Measurements from ENCODE around the gene YAF2.

The YAF2 gene

GRCh38 chr12:42143452-42144157 is 94.4 kb downstream of the YAF2 start:
- DNase-seq = no peak

- DNase-seq = no peak
These were observed 96.0 kb downstream of the YAF2 start for GRCh38 chr12:42141981-42142606.

- DNase-seq = no peak
These were observed 97.1 kb downstream of the YAF2 start for GRCh38 chr12:42140901-42141300.

- no peak for DNase-seq
These were observed 102.7 kb downstream of the YAF2 start for GRCh38 chr12:42135259-42135814.

- no peak for DNase-seq
These were observed 107.2 kb downstream of the YAF2 start for GRCh38 chr12:42130672-42131402.

GRCh38 chr12:42129595-42130204 is 108.3 kb downstream of the YAF2 start:
- DNase-seq = no peak

- DNase-seq = no peak
These were observed 109.2 kb downstream of the YAF2 start for GRCh38 chr12:42128888-42129287.

GRCh38 chr12:42128327-42128726 is 109.7 kb downstream of the YAF2 start:
- DNase-seq = no peak

- no peak for DNase-seq
These were observed 111.1 kb downstream of the YAF2 start for GRCh38 chr12:42126963-42127362.

GRCh38 chr12:42125388-42125767 is 112.7 kb downstream of the YAF2 start:
- no peak for DNase-seq

- no peak for DNase-seq
These were observed 113.2 kb downstream of the YAF2 start for GRCh38 chr12:42124764-42125387.

- no peak for DNase-seq
These were observed 118.9 kb downstream of the YAF2 start for GRCh38 chr12:42119085-42119633.

GRCh38 chr12:42118136-42118879 is 119.7 kb downstream of the YAF2 start:
- no peak for DNase-seq

GRCh38 chr12:42109031-42109430 is 129.0 kb downstream of the YAF2 start:
- no peak for DNase-seq

All from KG1 (cell line).